Body of pancreas (tissue), 4 donors: ENCODE measurements around the gene FAM9A.

Experiments
- CTCF ChIP-seq, 7 experiments: fragments of 450-650 bp in 4 of 7; fragments of 200-600 bp in 3 of 7; sonication (generic) in 3 of 7; IDR thresholded peaks; one replicate each; pipeline ENCODE4 v1.5.1; 2016 to 2019; ENCODE audit warnings: antibody characterized with exemption in 7 of 7
- POLR2A ChIP-seq, 3 donors: fragments of 450-650 bp; IDR thresholded peaks; one replicate each; pipeline ENCODE4 v1.6.1; 2016; ENCODE audit warnings: antibody characterized with exemption in 3 of 3, mild to moderate bottlenecking in 2 of 3

GRCh38 chrX:8844157-8844556 lies 43.0 kb upstream of the FAM9A start:
- TF ChIP-seq CTCF (IDR thresholded peaks at IDR 0.05) (no peak), POLR2A (IDR thresholded peaks at IDR 0.05) (no peak)
